ENCODE measurements around the gene PPIE.

- TF ChIP-seq CTCF (conservative IDR thresholded peaks at IDR 0.05; ENCODE audit: low read depth, low read length) (no peak), EZH2 (IDR thresholded peaks at IDR 0.05; ENCODE audit: borderline replicate concordance, low read depth, low read length, poor library complexity, severe bottlenecking) (no peak)
Observed at GRCh38 chr1:39735731-39736130, 3.0 kb upstream of the PPIE start.
